Astrocyte (in vitro differentiated cells and primary cell): ENCODE results near the gene UBAC2. TPM values are rescaled to one million over a fixed set of nuclear protein-coding genes. Genes with fewer than 3 reads are reported as not detected.
A peak's percentile ranks its signal among the peaks of the same experiment; 100 is the strongest.

ENCODE experiments used
- DNase-seq: peaks from one replicate; pipeline ENCODE4 v3.0.0-alpha.2; 2010; ENCODE audit warnings: low read depth
- FAIRE-seq: peaks from 2 replicates; lab custom pipeline; 2011; peaks lifted over from hg19 to GRCh38; lab: Jason Lieb, UNC
- H2AFZ ChIP-seq: 2 replicates; pipeline ENCODE4 v1.6.0; 2012; ENCODE audit warnings: low read depth, low read length, inconsistent platforms
- H3K27ac ChIP-seq: 2 replicates; pipeline ENCODE4 v1.5.1; 2011; ENCODE audit warnings: low read depth, low read length, inconsistent platforms
- H3K27me3 ChIP-seq: 2 replicates; pipeline ENCODE4 v1.6.0; 2011; ENCODE audit warnings: low read length, inconsistent platforms; ENCODE audit not compliant: insufficient read depth
- H3K36me3 ChIP-seq: 2 replicates; pipeline ENCODE4 v1.5.1; 2011; ENCODE audit warnings: low read length, inconsistent platforms; ENCODE audit not compliant: insufficient read depth
- H3K4me1 ChIP-seq: 2 replicates; pipeline ENCODE4 v1.5.1; 2011; ENCODE audit warnings: low read length, inconsistent platforms; ENCODE audit not compliant: insufficient read depth
- H3K4me2 ChIP-seq: 2 replicates; pipeline ENCODE4 v1.6.0; 2012; ENCODE audit warnings: low read length, inconsistent platforms
- H3K4me3 ChIP-seq: 2 replicates; pipeline ENCODE4 v1.5.1; 2011; ENCODE audit warnings: low read depth, mild to moderate bottlenecking, low read length, inconsistent platforms; ENCODE audit not compliant: insufficient read depth
- H3K79me2 ChIP-seq: 2 replicates; pipeline ENCODE4 v1.6.0; 2012; ENCODE audit warnings: mild to moderate bottlenecking, low read length, inconsistent platforms; ENCODE audit not compliant: insufficient read depth
- H3K9ac ChIP-seq: 2 replicates; pipeline ENCODE4 v1.6.0; 2012; ENCODE audit warnings: mild to moderate bottlenecking, low read length, inconsistent platforms
- H3K9me3 ChIP-seq: 2 replicates; pipeline ENCODE4 v1.5.1; 2012; ENCODE audit warnings: low read depth, mild to moderate bottlenecking, low read length, inconsistent platforms; ENCODE audit not compliant: insufficient read depth
- H4K20me1 ChIP-seq: 2 replicates; pipeline ENCODE4 v1.6.0; 2012; ENCODE audit warnings: low read length, inconsistent platforms; ENCODE audit not compliant: insufficient read depth
- H3K27ac Mint-ChIP-seq: one replicate; pipeline ENCODE4 v1.8.0; 2021; ENCODE audit warnings: mild to moderate bottlenecking, mixed read lengths; ENCODE audit not compliant: unreplicated experiment
- H3K27me3 Mint-ChIP-seq: one replicate; pipeline ENCODE4 v1.8.0; 2021; ENCODE audit warnings: low read depth, mixed read lengths; ENCODE audit not compliant: unreplicated experiment
- H3K36me3 Mint-ChIP-seq: one replicate; pipeline ENCODE4 v1.8.0; 2021; ENCODE audit warnings: low read depth, mixed read lengths; ENCODE audit not compliant: unreplicated experiment
- H3K4me1 Mint-ChIP-seq: one replicate; pipeline ENCODE4 v1.8.0; 2021; ENCODE audit warnings: low read depth, mixed read lengths; ENCODE audit not compliant: unreplicated experiment
- H3K4me3 Mint-ChIP-seq: one replicate; pipeline ENCODE4 v1.8.0; 2021; ENCODE audit warnings: mild to moderate bottlenecking, moderate library complexity, mixed read lengths; ENCODE audit not compliant: unreplicated experiment
- H3K9me3 Mint-ChIP-seq: one replicate; pipeline ENCODE4 v1.8.0; 2021; ENCODE audit warnings: mild to moderate bottlenecking, mixed read lengths; ENCODE audit not compliant: unreplicated experiment
- EZH2 ChIP-seq: IDR thresholded peaks from 2 replicates; pipeline ENCODE4 v1.6.1; 2012; ENCODE audit warnings: mild to moderate bottlenecking, low read length, inconsistent platforms; ENCODE audit not compliant: insufficient read depth
- total RNA-seq: library from RNA; stranded (reverse); gene quantifications from 2 replicates; pipeline ENCODE4 v1.2.1, GENCODE V29; 2021
- TF ChIP-seq, protein P1 (sequence below): IDR thresholded peaks from 2 replicates; pipeline ENCODE4 v1.5.1; 2011; ENCODE audit warnings: low read depth, mild to moderate bottlenecking, inconsistent platforms, low read length, moderate library complexity; ENCODE audit not compliant: insufficient read depth

The UBAC2 gene
- total RNA-seq, 1 donor from 2014 or later: 61.0 TPM

GRCh38 chr13:99320693-99321481, 120.2 kb downstream of the UBAC2 start:
- Histone ChIP-seq H3K27me3 (no peaks in the 10 kb centered on the region), H3K4me1 (peaks cover 44% of the 10 kb centered on the region), H4K20me1 (peaks cover 4% of the 10 kb centered on the region), H3K4me3 (no peak overlapping the region), H3K27ac (peak overlapping the region; percentile 72), H3K4me2 (peak overlapping the region; percentile 14), H3K9ac (peak overlapping the region; percentile 34), H3K36me3 (no peaks in the 10 kb centered on the region), H3K9me3 (no peaks in the 10 kb centered on the region), H2AFZ (no peak overlapping the region), H3K79me2 (no peaks in the 10 kb centered on the region)
- FAIRE-seq: no peak
- Mint-ChIP-seq H3K9me3 (no peaks in the 10 kb centered on the region), H3K4me1 (peaks cover 31% of the 10 kb centered on the region), H3K27ac (no peak overlapping the region), H3K36me3 (peaks cover 15% of the 10 kb centered on the region), H3K4me3 (no peak overlapping the region), H3K27me3 (no peaks in the 10 kb centered on the region)
- peak; percentile 81 for DNase-seq
- TF ChIP-seq, protein P1, sequence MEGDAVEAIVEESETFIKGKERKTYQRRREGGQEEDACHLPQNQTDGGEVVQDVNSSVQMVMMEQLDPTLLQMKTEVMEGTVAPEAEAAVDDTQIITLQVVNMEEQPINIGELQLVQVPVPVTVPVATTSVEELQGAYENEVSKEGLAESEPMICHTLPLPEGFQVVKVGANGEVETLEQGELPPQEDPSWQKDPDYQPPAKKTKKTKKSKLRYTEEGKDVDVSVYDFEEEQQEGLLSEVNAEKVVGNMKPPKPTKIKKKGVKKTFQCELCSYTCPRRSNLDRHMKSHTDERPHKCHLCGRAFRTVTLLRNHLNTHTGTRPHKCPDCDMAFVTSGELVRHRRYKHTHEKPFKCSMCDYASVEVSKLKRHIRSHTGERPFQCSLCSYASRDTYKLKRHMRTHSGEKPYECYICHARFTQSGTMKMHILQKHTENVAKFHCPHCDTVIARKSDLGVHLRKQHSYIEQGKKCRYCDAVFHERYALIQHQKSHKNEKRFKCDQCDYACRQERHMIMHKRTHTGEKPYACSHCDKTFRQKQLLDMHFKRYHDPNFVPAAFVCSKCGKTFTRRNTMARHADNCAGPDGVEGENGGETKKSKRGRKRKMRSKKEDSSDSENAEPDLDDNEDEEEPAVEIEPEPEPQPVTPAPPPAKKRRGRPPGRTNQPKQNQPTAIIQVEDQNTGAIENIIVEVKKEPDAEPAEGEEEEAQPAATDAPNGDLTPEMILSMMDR: no peak
- TF ChIP-seq EZH2: no peak

DNA sequence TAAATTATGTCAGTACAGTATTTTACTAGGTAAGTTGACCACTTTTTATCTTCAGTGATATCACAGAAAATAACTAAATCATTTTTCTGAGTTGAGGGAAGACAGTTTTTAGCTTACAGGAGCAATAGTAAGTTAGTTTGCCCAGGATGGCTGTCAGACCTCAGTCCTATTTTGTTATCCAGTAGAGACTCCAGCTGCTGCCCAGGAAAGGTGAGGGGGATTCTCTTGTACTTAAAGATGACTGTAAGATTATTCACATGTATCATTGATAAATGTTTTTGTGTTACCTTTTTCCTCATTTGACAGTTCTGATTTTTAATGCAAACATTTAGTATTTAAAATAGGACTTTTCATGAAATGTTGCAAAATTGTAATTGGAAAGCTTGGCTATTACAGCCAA, 121.1 kb downstream of the UBAC2 start:
- peak overlapping the region; percentile 78 for H3K4me2 ChIP-seq
- no peaks in the 10 kb centered on the region for H3K27me3 ChIP-seq
- peak overlapping the region; percentile 35 for H3K9ac ChIP-seq
- Mint-ChIP-seq H3K4me1 (peaks cover 31% of the 10 kb centered on the region), H3K36me3 (peaks cover 12% of the 10 kb centered on the region), H3K4me3 (no peak overlapping the region), H3K9me3 (no peaks in the 10 kb centered on the region), H3K27me3 (no peaks in the 10 kb centered on the region), H3K27ac (peak overlapping the region; percentile 92)
- H3K27ac ChIP-seq: peak overlapping the region; percentile 72
- DNase-seq (no peak), FAIRE-seq (no peak)
- H2AFZ ChIP-seq: no peak overlapping the region
- H4K20me1 ChIP-seq: peaks cover 4% of the 10 kb centered on the region
- no peaks in the 10 kb centered on the region for H3K36me3 ChIP-seq
- H3K79me2 ChIP-seq: no peaks in the 10 kb centered on the region
- H3K9me3 ChIP-seq: no peaks in the 10 kb centered on the region
- TF ChIP-seq EZH2: no peak
- TF ChIP-seq, protein P1: no peak
- H3K4me1 ChIP-seq: peaks cover 38% of the 10 kb centered on the region
- no peak overlapping the region for H3K4me3 ChIP-seq
